Astrocyte (in vitro differentiated cells and primary cell): Measurements from ENCODE around the gene STAT3. TPM values are rescaled to one million over a fixed set of nuclear protein-coding genes. Genes with fewer than 3 reads are reported as not detected.
A peak's percentile ranks its signal among the peaks of the same experiment; 100 is the strongest.

ENCODE experiments used
- DNase-seq: peaks from one replicate; pipeline ENCODE4 v3.0.0-alpha.2; 2010; ENCODE audit warnings: low read depth
- FAIRE-seq: peaks from 2 replicates; lab custom pipeline; 2011; peaks lifted over from hg19 to GRCh38; lab: Jason Lieb, UNC
- H2AFZ ChIP-seq: 2 replicates; pipeline ENCODE4 v1.6.0; 2012; ENCODE audit warnings: low read depth, low read length, inconsistent platforms
- H3K27ac ChIP-seq: 2 replicates; pipeline ENCODE4 v1.5.1; 2011; ENCODE audit warnings: low read depth, low read length, inconsistent platforms
- H3K27me3 ChIP-seq: 2 replicates; pipeline ENCODE4 v1.6.0; 2011; ENCODE audit warnings: low read length, inconsistent platforms; ENCODE audit not compliant: insufficient read depth
- H3K36me3 ChIP-seq: 2 replicates; pipeline ENCODE4 v1.5.1; 2011; ENCODE audit warnings: low read length, inconsistent platforms; ENCODE audit not compliant: insufficient read depth
- H3K4me1 ChIP-seq: 2 replicates; pipeline ENCODE4 v1.5.1; 2011; ENCODE audit warnings: low read length, inconsistent platforms; ENCODE audit not compliant: insufficient read depth
- H3K4me2 ChIP-seq: 2 replicates; pipeline ENCODE4 v1.6.0; 2012; ENCODE audit warnings: low read length, inconsistent platforms
- H3K4me3 ChIP-seq: 2 replicates; pipeline ENCODE4 v1.5.1; 2011; ENCODE audit warnings: low read depth, mild to moderate bottlenecking, low read length, inconsistent platforms; ENCODE audit not compliant: insufficient read depth
- H3K79me2 ChIP-seq: 2 replicates; pipeline ENCODE4 v1.6.0; 2012; ENCODE audit warnings: mild to moderate bottlenecking, low read length, inconsistent platforms; ENCODE audit not compliant: insufficient read depth
- H3K9ac ChIP-seq: 2 replicates; pipeline ENCODE4 v1.6.0; 2012; ENCODE audit warnings: mild to moderate bottlenecking, low read length, inconsistent platforms
- H3K9me3 ChIP-seq: 2 replicates; pipeline ENCODE4 v1.5.1; 2012; ENCODE audit warnings: low read depth, mild to moderate bottlenecking, low read length, inconsistent platforms; ENCODE audit not compliant: insufficient read depth
- H4K20me1 ChIP-seq: 2 replicates; pipeline ENCODE4 v1.6.0; 2012; ENCODE audit warnings: low read length, inconsistent platforms; ENCODE audit not compliant: insufficient read depth
- H3K27ac Mint-ChIP-seq: one replicate; pipeline ENCODE4 v1.8.0; 2021; ENCODE audit warnings: mild to moderate bottlenecking, mixed read lengths; ENCODE audit not compliant: unreplicated experiment
- H3K27me3 Mint-ChIP-seq: one replicate; pipeline ENCODE4 v1.8.0; 2021; ENCODE audit warnings: low read depth, mixed read lengths; ENCODE audit not compliant: unreplicated experiment
- H3K36me3 Mint-ChIP-seq: one replicate; pipeline ENCODE4 v1.8.0; 2021; ENCODE audit warnings: low read depth, mixed read lengths; ENCODE audit not compliant: unreplicated experiment
- H3K4me1 Mint-ChIP-seq: one replicate; pipeline ENCODE4 v1.8.0; 2021; ENCODE audit warnings: low read depth, mixed read lengths; ENCODE audit not compliant: unreplicated experiment
- H3K4me3 Mint-ChIP-seq: one replicate; pipeline ENCODE4 v1.8.0; 2021; ENCODE audit warnings: mild to moderate bottlenecking, moderate library complexity, mixed read lengths; ENCODE audit not compliant: unreplicated experiment
- H3K9me3 Mint-ChIP-seq: one replicate; pipeline ENCODE4 v1.8.0; 2021; ENCODE audit warnings: mild to moderate bottlenecking, mixed read lengths; ENCODE audit not compliant: unreplicated experiment
- CTCF ChIP-seq: IDR thresholded peaks from 2 replicates; pipeline ENCODE4 v1.5.1; 2011; ENCODE audit warnings: low read depth, mild to moderate bottlenecking, inconsistent platforms, low read length, moderate library complexity; ENCODE audit not compliant: insufficient read depth
- EZH2 ChIP-seq: IDR thresholded peaks from 2 replicates; pipeline ENCODE4 v1.6.1; 2012; ENCODE audit warnings: mild to moderate bottlenecking, low read length, inconsistent platforms; ENCODE audit not compliant: insufficient read depth
- total RNA-seq: library from RNA; stranded (reverse); gene quantifications from 2 replicates; pipeline ENCODE4 v1.2.1, GENCODE V29; 2021

The STAT3 gene
- total RNA-seq, 1 donor from 2014 or later, result 145 TPM

- Histone ChIP-seq H3K27me3 (no peaks in the 10 kb centered on the region), H3K9me3 (no peaks in the 10 kb centered on the region), H3K27ac (no peak overlapping the region), H3K4me2 (peak overlapping the region; percentile 99), H3K4me1 (peaks cover 23% of the 10 kb centered on the region), H3K36me3 (no peaks in the 10 kb centered on the region), H3K79me2 (peaks cover 67% of the 10 kb centered on the region), H4K20me1 (peaks cover 57% of the 10 kb centered on the region), H3K9ac (no peak overlapping the region), H2AFZ (no peak overlapping the region), H3K4me3 (no peak overlapping the region)
- no peaks in the 10 kb centered on the region for H3K36me3 Mint-ChIP-seq
- DNase-seq (no peak), FAIRE-seq (no peak)
- H3K4me1 Mint-ChIP-seq, result peaks cover 18% of the 10 kb centered on the region
- TF ChIP-seq EZH2 (no peak), CTCF (no peak)
- H3K4me3 Mint-ChIP-seq, result peak overlapping the region; percentile 94
- no peaks in the 10 kb centered on the region for H3K27me3 Mint-ChIP-seq
- H3K27ac Mint-ChIP-seq, result no peak overlapping the region
- H3K9me3 Mint-ChIP-seq, result no peaks in the 10 kb centered on the region
Measured at GRCh38 chr17:42274253-42274542, 114.0 kb downstream of the STAT3 start.

DNA sequence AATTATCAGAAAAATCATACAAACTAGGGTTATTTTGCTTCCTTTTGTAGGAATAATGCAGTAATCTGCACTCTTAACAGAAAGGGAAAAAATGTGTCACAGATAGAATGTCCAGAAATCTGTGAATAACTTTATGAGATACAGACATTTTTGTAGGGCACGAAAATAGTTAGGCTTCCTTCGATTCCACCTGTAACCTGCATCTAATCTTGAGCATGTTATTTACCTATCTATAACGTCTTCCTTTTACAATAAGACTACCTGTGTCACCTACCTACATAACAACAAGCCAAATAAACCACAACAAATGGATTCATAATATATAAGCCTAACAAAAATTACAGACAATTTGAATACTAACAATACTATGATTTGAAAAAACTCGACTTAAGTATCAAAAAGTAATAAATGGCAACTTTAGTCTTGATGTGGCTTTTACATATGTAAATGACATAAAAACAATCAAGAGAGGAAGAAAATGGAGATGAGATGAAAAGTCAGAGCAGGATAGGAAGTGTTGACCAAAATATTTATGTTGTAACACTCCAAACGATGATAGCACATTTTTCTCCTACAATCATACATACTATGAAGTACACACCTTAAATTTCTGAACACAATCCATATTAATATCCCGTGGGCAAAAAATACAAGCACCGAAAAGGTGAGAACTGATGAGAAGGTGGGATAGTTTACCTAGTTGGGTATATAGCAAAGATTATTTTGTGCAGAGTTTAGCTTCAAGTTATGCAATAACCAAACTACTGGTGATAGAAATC is 114.6 kb downstream of the STAT3 start:
- Histone ChIP-seq H3K4me2 (peak overlapping the region; percentile 99), H3K9ac (no peak overlapping the region), H3K4me3 (no peak overlapping the region), H3K27me3 (no peaks in the 10 kb centered on the region), H3K79me2 (peaks cover 72% of the 10 kb centered on the region), H3K36me3 (no peaks in the 10 kb centered on the region), H2AFZ (no peak overlapping the region), H3K9me3 (no peaks in the 10 kb centered on the region), H4K20me1 (peaks cover 59% of the 10 kb centered on the region), H3K4me1 (peaks cover 23% of the 10 kb centered on the region), H3K27ac (no peak overlapping the region)
- Mint-ChIP-seq H3K9me3 (no peaks in the 10 kb centered on the region), H3K36me3 (no peaks in the 10 kb centered on the region), H3K27me3 (no peaks in the 10 kb centered on the region), H3K4me1 (peaks cover 18% of the 10 kb centered on the region), H3K27ac (no peak overlapping the region), H3K4me3 (no peak overlapping the region)
- FAIRE-seq (no peak), DNase-seq (no peak)
- TF ChIP-seq CTCF (no peak), EZH2 (no peak)

DNA sequence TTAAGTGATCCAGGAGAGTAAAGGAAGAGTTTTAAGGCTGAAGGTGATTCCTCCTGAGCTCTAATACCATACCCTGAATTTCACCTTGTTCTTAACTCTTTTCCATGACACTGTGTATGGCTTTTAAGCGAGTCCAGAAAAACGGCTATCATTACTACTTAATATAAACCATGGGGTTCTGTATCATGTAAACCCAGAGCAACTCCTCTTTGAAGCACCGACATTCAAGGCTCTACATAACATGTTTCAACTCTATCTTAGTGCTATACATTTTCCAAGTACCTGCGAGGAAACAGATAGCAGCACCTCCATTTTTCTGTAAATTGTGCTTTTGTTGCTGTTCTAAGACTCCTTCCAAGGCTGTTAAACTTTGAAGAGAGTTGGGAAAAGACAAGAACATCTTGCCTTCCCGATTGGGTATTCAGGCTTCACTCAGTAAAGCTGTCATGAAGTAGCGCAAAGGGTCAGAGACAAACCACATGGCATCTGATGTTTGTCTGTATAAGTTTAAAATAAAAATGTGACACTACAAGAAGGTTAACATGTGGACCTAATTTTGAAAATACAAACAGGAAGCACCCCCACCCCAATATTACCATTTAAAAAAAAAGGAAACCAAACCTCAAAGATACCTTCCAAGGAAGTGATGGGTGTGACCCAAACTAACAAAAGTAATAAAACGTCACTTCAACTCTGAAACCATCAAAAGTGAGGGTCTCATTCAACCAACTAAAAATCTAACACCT is 115.9 kb downstream of the STAT3 start:
- Mint-ChIP-seq H3K4me1 (peaks cover 16% of the 10 kb centered on the region), H3K4me3 (no peak overlapping the region), H3K27me3 (no peaks in the 10 kb centered on the region), H3K27ac (no peak overlapping the region), H3K36me3 (no peaks in the 10 kb centered on the region), H3K9me3 (no peaks in the 10 kb centered on the region)
- H4K20me1 ChIP-seq, result peaks cover 59% of the 10 kb centered on the region
- H3K27ac ChIP-seq, result no peak overlapping the region
- no peak overlapping the region for H3K4me3 ChIP-seq
- H3K9ac ChIP-seq, result no peak overlapping the region
- H3K4me2 ChIP-seq, result no peak overlapping the region
- DNase-seq (no peak), FAIRE-seq (no peak)
- H3K79me2 ChIP-seq, result peaks cover 85% of the 10 kb centered on the region
- H2AFZ ChIP-seq, result no peak overlapping the region
- no peaks in the 10 kb centered on the region for H3K9me3 ChIP-seq
- TF ChIP-seq EZH2, result no peak
- no peak for TF ChIP-seq CTCF
- H3K36me3 ChIP-seq, result no peaks in the 10 kb centered on the region
- peaks cover 22% of the 10 kb centered on the region for H3K4me1 ChIP-seq
- no peaks in the 10 kb centered on the region for H3K27me3 ChIP-seq
